GM19452 (cell line): ENCODE measurements around the gene PPP2R5E.
"Not testable (repeated sequence)": the region's sequence is repeated elsewhere in the genome, so short reads cannot be mapped to it uniquely, and the experiment has no call there.

Experiments used
- ATAC-seq: cut with Tn5 transposase; IDR thresholded peaks from one replicate; pipeline ENCODE4 v1.9.1; 2021; ENCODE audit not compliant: unreplicated experiment

The PPP2R5E gene

GRCh38 chr14:63523735-63524426 is 19.3 kb downstream of the PPP2R5E start:
- ATAC-seq = no peak

DNA sequence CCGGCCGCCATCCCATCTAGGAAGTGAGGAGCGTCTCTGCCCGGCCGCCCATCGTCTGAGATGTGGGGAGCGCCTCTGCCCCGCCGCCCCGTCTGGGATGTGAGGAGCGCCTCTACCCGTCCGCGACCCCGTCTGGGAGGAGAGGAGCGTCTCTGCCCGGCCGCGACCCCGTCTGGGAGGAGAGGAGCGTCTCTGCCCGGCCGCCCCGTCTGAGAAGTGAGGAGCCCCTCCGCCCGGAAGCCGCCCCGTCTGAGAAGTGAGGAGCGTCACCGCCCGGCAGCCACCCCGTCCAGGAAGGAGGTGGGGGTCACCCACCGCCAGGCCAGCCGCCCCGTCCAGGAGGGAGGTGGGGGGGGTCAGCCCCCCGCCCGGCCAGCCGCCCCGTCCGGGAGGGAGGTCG is 20.7 kb downstream of the PPP2R5E start:
- not testable (repeated sequence) for ATAC-seq

DNA sequence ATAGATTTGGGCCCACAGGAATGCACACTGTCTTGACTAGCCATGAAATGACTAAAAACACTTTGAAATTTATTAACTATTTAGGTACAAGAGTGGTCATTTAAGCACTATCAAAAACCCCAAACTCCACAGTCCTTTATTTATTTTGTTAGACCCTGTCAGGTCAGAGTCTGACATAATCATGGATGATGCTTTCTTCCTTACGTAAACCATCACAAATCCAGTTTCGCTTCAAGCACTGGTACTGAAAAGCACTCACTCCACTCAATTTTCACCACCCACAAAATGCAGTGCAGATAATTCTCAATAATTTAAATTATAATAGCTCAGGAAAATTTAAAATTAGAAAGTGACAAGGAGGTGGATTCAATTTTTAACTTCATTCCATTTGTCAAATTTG is 25.8 kb downstream of the PPP2R5E start:
- no peak for ATAC-seq

- ATAC-seq = no peak
Observed at GRCh38 chr14:63515240-63515639, 27.9 kb downstream of the PPP2R5E start.

DNA sequence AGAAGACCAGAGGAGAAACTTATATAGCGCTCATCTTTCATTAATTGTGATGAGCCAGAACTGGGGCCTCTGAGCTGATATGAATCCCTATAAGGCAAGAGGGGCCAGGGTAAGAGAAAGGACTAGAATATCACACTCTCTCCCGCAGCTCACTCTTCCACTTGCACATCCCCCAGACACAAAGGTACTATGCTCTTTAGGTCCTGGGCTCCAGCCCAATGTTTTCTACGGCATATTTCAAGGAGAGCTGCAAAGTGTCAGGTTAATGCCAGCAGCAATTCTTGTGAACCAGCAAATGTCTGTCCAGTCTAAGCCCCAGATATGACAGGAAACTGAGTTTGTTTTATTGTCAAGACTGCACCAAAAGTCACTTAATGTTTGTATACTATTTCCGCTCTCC is 29.4 kb downstream of the PPP2R5E start:
- no peak for ATAC-seq

DNA sequence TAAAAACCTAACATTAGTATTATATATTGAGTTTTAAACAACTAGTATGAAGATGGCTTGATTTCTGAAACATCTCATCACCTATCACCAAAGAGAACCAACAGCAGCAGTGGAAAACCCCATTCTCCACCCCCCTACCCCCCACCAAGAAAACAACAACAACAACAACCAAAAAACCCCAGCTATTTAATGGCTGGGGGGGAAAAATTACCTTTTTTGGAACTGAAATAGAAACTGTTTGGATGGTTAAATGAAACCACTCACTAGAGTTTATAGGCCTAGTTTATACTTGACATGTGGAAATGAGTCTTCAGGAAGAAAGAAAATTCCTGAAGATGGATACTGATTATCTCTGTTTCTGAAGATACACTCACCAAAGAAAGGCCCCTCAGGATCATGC is 30.3 kb downstream of the PPP2R5E start:
- ATAC-seq = no peak

DNA sequence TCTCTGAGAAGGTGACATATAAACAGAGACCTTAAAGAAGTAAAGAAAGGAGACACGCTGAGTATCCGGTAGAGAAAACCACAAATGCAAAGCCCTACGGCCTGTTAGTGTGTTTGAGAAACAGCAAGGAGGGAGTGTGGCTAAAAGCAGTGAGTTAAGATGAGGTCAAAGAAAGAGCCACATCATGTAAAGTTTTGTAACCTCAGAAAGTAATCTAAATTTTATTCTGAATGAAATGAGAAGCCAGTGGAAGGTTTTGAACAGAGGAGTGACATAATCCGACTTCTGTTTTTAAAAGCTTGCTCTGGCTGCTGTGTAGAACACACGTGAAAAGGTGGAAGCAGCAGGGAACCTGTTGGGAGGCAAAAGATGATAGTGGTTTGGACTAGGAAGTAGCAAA is 32.6 kb downstream of the PPP2R5E start:
- peak; percentile 84 for ATAC-seq

DNA sequence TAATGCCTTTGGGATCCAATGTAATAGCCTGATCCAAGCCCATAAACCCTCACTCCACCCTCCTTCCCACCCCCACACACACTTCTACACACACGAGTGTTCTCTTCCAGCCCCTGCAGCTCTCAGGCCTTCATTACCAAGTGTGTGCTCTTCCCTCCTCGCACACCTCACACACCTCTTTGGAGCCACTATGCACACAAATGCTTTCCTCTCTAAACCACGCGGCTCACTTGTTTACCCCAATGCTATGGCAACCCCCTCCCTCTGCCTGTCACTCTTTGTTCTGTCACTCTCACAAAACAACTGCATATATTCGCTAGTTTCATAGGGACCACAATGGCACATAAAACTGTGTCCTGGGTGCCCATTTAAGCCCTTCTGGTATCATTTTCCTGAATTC is 35.1 kb downstream of the PPP2R5E start:
- ATAC-seq = no peak

DNA sequence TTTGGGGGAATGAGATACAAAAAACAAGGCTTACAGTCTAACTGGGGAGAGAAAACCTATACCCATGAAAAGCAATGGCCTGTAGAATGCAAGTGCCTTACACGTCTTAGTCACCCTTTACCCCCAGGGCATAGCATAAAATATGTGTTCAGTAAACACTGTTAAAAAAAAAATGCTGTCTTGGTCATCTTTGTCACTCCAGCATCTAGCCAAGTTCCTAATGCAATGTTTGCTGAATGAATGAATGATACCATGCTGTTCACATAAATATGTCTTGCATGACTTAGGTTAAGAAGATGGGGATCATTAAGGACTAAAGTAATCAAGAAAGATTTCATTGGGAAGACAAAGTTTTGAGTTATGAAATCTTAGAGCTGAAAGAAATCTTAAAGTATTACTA is 38.5 kb downstream of the PPP2R5E start:
- ATAC-seq = no peak

DNA sequence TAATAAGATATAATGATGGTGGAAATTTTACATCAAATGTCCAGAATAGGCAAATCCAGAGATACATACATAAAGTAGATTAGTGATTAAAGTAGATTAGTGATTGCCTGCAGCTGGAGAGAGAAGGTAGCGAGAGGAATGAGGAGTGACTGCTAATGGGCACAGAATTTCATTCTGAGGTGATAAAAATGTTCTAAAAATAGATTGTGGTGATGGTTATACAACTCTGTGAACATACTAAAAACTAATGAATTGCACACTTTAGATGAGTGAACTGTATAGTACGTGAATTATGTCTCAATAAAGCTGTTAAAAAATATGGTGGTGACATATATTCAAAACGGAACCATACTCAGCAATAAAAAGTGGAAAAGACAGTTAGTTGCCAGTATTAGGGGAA is 41.7 kb downstream of the PPP2R5E start:
- no peak for ATAC-seq

DNA sequence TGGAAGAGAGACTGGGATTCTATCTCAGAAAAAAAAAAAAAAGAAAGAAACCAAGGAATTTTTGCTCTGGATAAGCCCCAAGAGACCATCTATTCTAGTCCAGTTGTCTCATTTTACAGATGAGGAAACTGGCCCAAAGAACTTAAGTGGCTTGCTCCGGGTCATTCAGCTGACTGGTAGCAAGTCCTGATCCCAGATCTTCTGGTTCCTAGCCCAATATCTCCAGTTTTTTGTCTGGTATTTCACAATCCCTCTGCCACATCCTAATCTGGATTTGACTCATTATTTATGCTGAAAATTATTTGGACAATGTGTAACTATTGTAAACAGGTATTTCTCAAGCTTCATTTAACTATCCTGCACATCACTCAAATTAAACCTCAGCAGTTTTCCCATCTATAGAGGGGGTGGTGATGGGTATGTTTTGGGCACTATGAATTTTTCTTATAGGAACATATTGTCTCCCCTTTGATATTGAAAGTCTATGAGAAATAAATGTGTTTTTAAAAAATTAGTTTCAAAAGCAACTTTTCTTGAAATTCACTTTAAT is 43.4 kb downstream of the PPP2R5E start:
- ATAC-seq = no peak

DNA sequence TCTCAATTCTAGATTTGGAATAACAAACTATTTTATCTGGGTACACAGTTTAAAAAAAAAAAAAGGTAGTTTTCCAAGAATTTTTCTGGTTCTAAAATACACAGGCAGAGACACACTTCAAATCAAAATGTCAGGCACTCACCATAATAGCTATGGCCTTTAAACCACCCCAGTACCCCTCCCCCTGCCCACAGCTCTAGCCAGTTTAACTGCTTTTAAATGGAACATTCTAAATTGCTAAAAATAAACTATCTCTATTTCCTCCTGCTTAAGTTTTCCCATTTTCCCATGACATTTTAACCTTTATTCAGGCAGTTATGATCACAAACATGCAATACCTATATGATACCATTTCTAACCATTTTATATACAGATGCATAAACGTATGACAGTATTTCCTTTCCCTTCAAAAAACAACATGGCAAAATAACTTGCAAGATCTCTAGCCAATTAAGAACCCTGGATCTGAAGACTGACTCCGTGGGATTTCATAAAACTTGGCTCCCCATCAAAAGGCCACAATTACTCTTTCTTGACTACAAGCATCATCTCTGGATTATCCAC is 46.3 kb downstream of the PPP2R5E start:
- no peak for ATAC-seq

- no peak for ATAC-seq
Observed at GRCh38 chr14:63493246-63493645, 49.9 kb downstream of the PPP2R5E start.

DNA sequence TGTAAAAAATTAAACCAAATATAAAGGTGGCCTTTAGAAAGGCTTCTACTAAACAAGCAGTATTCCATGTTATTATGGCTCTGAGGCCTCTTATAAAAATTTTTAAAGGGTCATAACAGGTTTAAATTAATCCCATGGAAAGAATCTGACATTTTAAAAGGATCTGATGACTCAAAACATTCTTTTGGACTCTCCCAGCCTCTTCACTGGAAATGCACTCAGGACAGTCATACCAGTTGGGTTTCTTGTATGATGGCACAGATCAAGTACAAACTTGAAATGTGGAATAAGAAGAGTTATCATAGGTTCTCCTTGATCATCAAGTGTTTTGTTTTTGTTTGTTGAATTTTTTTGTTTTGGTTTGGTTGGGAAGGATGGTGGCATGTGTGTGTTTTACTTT is 50.8 kb downstream of the PPP2R5E start:
- no peak for ATAC-seq

GRCh38 chr14:63487724-63488123 is 55.5 kb downstream of the PPP2R5E start:
- no peak for ATAC-seq

- no peak for ATAC-seq
Observed at GRCh38 chr14:63486738-63487137, 56.4 kb downstream of the PPP2R5E start.

- ATAC-seq = no peak
Observed at GRCh38 chr14:63483315-63483714, 59.9 kb downstream of the PPP2R5E start.

DNA sequence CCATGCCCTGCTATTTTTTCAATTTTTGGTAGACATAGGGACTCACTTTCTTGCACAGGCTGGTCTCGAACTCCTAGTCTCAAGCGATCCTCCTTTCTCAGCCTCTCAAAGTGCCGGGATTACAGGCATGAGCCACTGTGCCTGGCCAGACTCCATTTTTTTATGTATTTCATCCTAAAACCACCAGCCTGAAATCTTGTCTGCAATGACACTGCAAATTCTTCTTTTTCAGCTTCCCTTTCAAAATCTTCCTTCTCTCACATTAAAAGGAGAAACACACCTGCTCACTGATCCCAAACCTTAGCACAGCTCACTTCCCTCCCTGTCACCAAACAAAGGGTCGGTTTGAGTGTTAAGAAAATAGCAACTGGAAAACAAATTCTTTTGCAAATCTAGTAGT is 62.6 kb downstream of the PPP2R5E start:
- no peak for ATAC-seq

DNA sequence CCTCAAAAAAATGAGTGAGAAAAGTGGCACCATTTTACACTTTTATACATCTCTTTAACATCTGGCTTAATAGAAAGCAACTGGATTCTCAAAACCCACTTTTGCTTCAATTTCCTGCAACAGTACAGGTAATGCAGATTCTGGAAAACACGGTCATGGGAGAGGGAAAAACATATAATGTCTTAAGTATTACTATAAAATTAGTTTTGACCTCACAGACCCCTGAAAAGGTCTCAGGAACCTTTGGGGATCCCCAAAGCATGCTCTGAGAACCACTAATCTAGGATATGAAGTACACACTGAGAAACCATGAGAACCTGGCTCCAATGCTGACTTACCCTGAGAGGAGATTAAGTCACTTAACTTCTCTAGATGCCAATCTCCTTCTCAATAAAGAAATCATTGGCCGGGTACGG is 64.7 kb downstream of the PPP2R5E start:
- ATAC-seq = peak; percentile 53

DNA sequence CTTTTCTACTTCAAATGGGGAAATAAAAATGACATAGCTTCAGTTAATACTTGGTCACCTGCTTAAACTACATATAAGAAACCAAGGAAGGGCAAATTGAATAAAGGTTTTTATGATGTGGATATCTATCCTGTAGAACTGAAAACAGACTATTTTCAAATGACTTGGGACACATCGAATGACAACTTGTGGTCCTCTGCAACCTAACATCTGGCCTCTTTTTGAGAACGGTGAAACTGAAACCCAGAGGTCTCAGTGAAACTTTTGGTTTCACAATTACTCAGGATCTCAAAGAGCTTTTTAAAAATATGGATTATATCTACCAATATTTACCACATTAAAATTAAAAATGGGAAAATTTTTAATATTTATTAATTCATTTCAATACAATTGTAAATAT is 65.2 kb downstream of the PPP2R5E start:
- peak; percentile 79 for ATAC-seq

DNA sequence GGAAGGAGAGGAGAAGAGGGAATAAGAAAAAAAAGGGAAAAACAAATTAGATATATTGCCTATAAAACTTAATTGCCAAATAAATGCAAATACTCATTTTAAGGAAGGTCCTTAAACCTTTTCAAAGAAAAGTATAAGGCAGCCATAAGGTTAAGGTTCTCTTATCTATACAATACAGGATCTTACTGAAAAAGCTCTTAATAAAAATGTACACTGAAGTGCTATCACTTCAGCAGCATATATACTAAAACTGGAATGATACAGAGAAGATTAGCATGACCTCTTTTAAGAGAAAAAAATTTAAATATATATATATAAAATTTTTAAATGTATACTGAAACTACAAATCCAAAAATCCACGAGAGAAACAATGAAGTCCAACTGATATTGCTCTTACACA is 65.6 kb downstream of the PPP2R5E start:
- no peak for ATAC-seq

DNA sequence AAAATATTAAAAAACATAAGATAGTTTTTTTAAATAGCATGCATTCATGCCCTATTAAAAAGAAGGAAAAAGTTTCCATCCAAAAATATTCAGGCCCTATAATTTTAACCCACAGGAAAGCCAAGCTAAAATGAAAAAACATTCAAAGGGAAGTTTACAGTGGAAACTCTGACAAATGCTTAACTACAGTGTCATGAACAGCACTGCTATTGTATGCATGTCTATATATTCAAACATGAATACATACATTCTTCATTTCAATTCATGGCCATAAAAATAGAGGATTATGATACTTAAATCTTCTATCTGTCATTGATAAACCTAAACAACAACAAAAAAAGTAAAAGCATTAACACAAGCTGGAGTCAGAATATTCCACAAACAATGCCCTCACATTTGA is 67.4 kb downstream of the PPP2R5E start:
- ATAC-seq = no peak

DNA sequence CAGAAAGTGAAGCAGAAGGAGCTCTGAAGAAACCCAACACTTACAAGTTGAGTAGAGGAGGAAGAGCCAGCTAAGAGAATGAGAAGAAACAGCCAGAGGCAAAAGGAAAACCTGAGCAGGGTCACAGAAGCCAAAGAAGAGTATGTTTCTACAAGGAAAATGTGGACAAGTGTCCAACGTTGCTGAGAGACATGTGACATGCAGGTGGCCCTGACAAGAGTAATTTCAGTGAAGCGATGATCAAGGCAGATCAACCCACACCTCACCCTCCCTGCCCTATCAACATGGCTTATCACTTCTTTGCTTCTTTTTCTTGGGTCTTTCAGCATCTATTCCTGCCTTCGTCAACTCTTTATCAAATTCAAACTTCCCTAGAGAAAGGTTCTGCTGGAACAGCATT is 68.3 kb downstream of the PPP2R5E start:
- no peak for ATAC-seq
